HG03066 (cell line): ENCODE results near the gene KLHL29.
"Not testable (repeated sequence)": the region's sequence is repeated elsewhere in the genome, so short reads cannot be mapped to it uniquely, and the experiment has no call there.

Experiments used
- ATAC-seq: cut with Tn5 transposase; IDR thresholded peaks from one replicate; pipeline ENCODE4 v1.9.1; 2021; ENCODE audit warnings: low read depth; ENCODE audit not compliant: unreplicated experiment

The KLHL29 gene

GRCh38 chr2:23720705-23721453, 335.9 kb downstream of the KLHL29 start:
- ATAC-seq: no peak

GRCh38 chr2:23721454-23721826, 336.5 kb downstream of the KLHL29 start:
- ATAC-seq: no peak

GRCh38 chr2:23722255-23722654, 337.3 kb downstream of the KLHL29 start:
- no peak for ATAC-seq

GRCh38 chr2:23723029-23723428, 338.1 kb downstream of the KLHL29 start:
- not testable (repeated sequence) for ATAC-seq

- ATAC-seq: no peak
These were observed 349.4 kb downstream of the KLHL29 start for GRCh38 chr2:23734416-23734815.

GRCh38 chr2:23736783-23737182, 351.8 kb downstream of the KLHL29 start:
- not testable (repeated sequence) for ATAC-seq

- ATAC-seq: no peak
These were observed 360.2 kb downstream of the KLHL29 start for GRCh38 chr2:23745068-23745725.

GRCh38 chr2:23745726-23746105, 360.7 kb downstream of the KLHL29 start:
- ATAC-seq: no peak

- ATAC-seq: no peak
These were observed 361.3 kb downstream of the KLHL29 start for GRCh38 chr2:23746141-23746863.

GRCh38 chr2:23751747-23752265, 366.8 kb downstream of the KLHL29 start:
- ATAC-seq: no peak

- no peak for ATAC-seq
These were observed 368.5 kb downstream of the KLHL29 start for GRCh38 chr2:23753291-23754010.

- no peak for ATAC-seq
These were observed 370.0 kb downstream of the KLHL29 start for GRCh38 chr2:23754970-23755369.

GRCh38 chr2:23756593-23757292, 371.8 kb downstream of the KLHL29 start:
- ATAC-seq: no peak

GRCh38 chr2:23757686-23758433, 372.9 kb downstream of the KLHL29 start:
- no peak for ATAC-seq
